ENCODE results near the gene ARHGAP19.

- TF ChIP-seq CTCF (conservative IDR thresholded peaks at IDR 0.05 in 1 of 2, IDR thresholded peaks at IDR 0.05 in 1 of 2; ENCODE audit: low read depth in 1 of 2, low read length in 2 of 2) (no peak), EZH2 (IDR thresholded peaks at IDR 0.05; ENCODE audit: low read length, missing control alignments) (no peak)
Measured at GRCh38 chr10:97228130-97228774, 64.2 kb downstream of the ARHGAP19 start.
